ENCODE measurements around the gene RPTOR.

Gene RPTOR

GRCh38 chr17:80862481-80862961 is 317.9 kb downstream of the RPTOR start:
- FAIRE-seq (peak; percentile 45), DNase-seq (ENCODE audit: insufficient read length, low spot score) (no peak)
- TF ChIP-seq POU2F2 (IDR thresholded peaks at IDR 0.05; ENCODE audit: low read depth, low read length) (no peak), POLR2A (IDR thresholded peaks at IDR 0.05; ENCODE audit: low read depth, low read length) (no peak), TAF1 (IDR thresholded peaks at IDR 0.05; ENCODE audit: low read depth, low read length) (no peak), POLR2AphosphoS5 (IDR thresholded peaks at IDR 0.05; ENCODE audit: low read depth, low read length) (no peak), PAX5 (IDR thresholded peaks at IDR 0.05; ENCODE audit: insufficient read depth, low read length, severe bottlenecking) (no peak), SPI1 (IDR thresholded peaks at IDR 0.05; ENCODE audit: low read depth, low read length) (no peak)

- DNase-seq (ENCODE audit: insufficient read length, low spot score) (no peak), FAIRE-seq (no peak)
- TF ChIP-seq POU2F2 (IDR thresholded peaks at IDR 0.05; ENCODE audit: low read depth, low read length) (no peak), POLR2AphosphoS5 (IDR thresholded peaks at IDR 0.05; ENCODE audit: low read depth, low read length) (no peak), POLR2A (IDR thresholded peaks at IDR 0.05; ENCODE audit: low read depth, low read length) (no peak), TAF1 (IDR thresholded peaks at IDR 0.05; ENCODE audit: low read depth, low read length) (no peak), PAX5 (IDR thresholded peaks at IDR 0.05; ENCODE audit: insufficient read depth, low read length, severe bottlenecking) (no peak), SPI1 (IDR thresholded peaks at IDR 0.05; ENCODE audit: low read depth, low read length) (no peak)
Observed at GRCh38 chr17:80862978-80863377, 318.3 kb downstream of the RPTOR start.

GRCh38 chr17:80863626-80864025 is 319.0 kb downstream of the RPTOR start:
- DNase-seq (ENCODE audit: insufficient read length, low spot score) (no peak), FAIRE-seq (no peak)
- no peak for TF ChIP-seq PAX5 (IDR thresholded peaks at IDR 0.05; ENCODE audit: insufficient read depth, low read length, severe bottlenecking)
- no peak for TF ChIP-seq POU2F2 (IDR thresholded peaks at IDR 0.05; ENCODE audit: low read depth, low read length)
- TF ChIP-seq POLR2A (IDR thresholded peaks at IDR 0.05; ENCODE audit: low read depth, low read length): no peak
- no peak for TF ChIP-seq TAF1 (IDR thresholded peaks at IDR 0.05; ENCODE audit: low read depth, low read length)
- no peak for TF ChIP-seq SPI1 (IDR thresholded peaks at IDR 0.05; ENCODE audit: low read depth, low read length)
- no peak for TF ChIP-seq POLR2AphosphoS5 (IDR thresholded peaks at IDR 0.05; ENCODE audit: low read depth, low read length)

GRCh38 chr17:80864751-80865150 is 320.1 kb downstream of the RPTOR start:
- FAIRE-seq: no peak
- no peak for DNase-seq (ENCODE audit: insufficient read length, low spot score)
- TF ChIP-seq PAX5 (IDR thresholded peaks at IDR 0.05; ENCODE audit: insufficient read depth, low read length, severe bottlenecking): no peak
- TF ChIP-seq SPI1 (IDR thresholded peaks at IDR 0.05; ENCODE audit: low read depth, low read length): no peak
- no peak for TF ChIP-seq TAF1 (IDR thresholded peaks at IDR 0.05; ENCODE audit: low read depth, low read length)
- TF ChIP-seq POU2F2 (IDR thresholded peaks at IDR 0.05; ENCODE audit: low read depth, low read length): no peak
- no peak for TF ChIP-seq POLR2AphosphoS5 (IDR thresholded peaks at IDR 0.05; ENCODE audit: low read depth, low read length)
- TF ChIP-seq POLR2A (IDR thresholded peaks at IDR 0.05; ENCODE audit: low read depth, low read length): no peak

GRCh38 chr17:80866050-80866793 is 321.6 kb downstream of the RPTOR start:
- TF ChIP-seq PAX5 (IDR thresholded peaks at IDR 0.05; ENCODE audit: insufficient read depth, low read length, severe bottlenecking) (no peak), SPI1 (IDR thresholded peaks at IDR 0.05; ENCODE audit: low read depth, low read length) (no peak), POU2F2 (IDR thresholded peaks at IDR 0.05; ENCODE audit: low read depth, low read length) (no peak), POLR2AphosphoS5 (IDR thresholded peaks at IDR 0.05; ENCODE audit: low read depth, low read length) (no peak), TAF1 (IDR thresholded peaks at IDR 0.05; ENCODE audit: low read depth, low read length) (no peak), POLR2A (IDR thresholded peaks at IDR 0.05; ENCODE audit: low read depth, low read length) (no peak)
- DNase-seq (ENCODE audit: insufficient read length, low spot score): no peak
- FAIRE-seq: peak; percentile 75

- peak; percentile 75 for FAIRE-seq
- DNase-seq (ENCODE audit: insufficient read length, low spot score): no peak
- no peak for TF ChIP-seq POLR2AphosphoS5 (IDR thresholded peaks at IDR 0.05; ENCODE audit: low read depth, low read length)
- no peak for TF ChIP-seq SPI1 (IDR thresholded peaks at IDR 0.05; ENCODE audit: low read depth, low read length)
Observed at GRCh38 chr17:80868022-80868609, 323.5 kb downstream of the RPTOR start.

- no peak for TF ChIP-seq POU2F2 (IDR thresholded peaks at IDR 0.05; ENCODE audit: low read depth, low read length)
- no peak for TF ChIP-seq POLR2A (IDR thresholded peaks at IDR 0.05; ENCODE audit: low read depth, low read length)
- no peak for TF ChIP-seq PAX5 (IDR thresholded peaks at IDR 0.05; ENCODE audit: insufficient read depth, low read length, severe bottlenecking)
- no peak for TF ChIP-seq TAF1 (IDR thresholded peaks at IDR 0.05; ENCODE audit: low read depth, low read length)
- TF ChIP-seq SPI1 (IDR thresholded peaks at IDR 0.05; ENCODE audit: low read depth, low read length): no peak
- no peak for TF ChIP-seq POLR2AphosphoS5 (IDR thresholded peaks at IDR 0.05; ENCODE audit: low read depth, low read length)
- DNase-seq (ENCODE audit: insufficient read length, low spot score) (no peak), FAIRE-seq (no peak)
Observed at GRCh38 chr17:80869481-80870145, 325.0 kb downstream of the RPTOR start.

GRCh38 chr17:80870401-80870800 is 325.8 kb downstream of the RPTOR start:
- FAIRE-seq: peak; percentile 16
- no peak for DNase-seq (ENCODE audit: insufficient read length, low spot score)
- no peak for TF ChIP-seq PAX5 (IDR thresholded peaks at IDR 0.05; ENCODE audit: insufficient read depth, low read length, severe bottlenecking)
- TF ChIP-seq TAF1 (IDR thresholded peaks at IDR 0.05; ENCODE audit: low read depth, low read length): no peak
- no peak for TF ChIP-seq POU2F2 (IDR thresholded peaks at IDR 0.05; ENCODE audit: low read depth, low read length)
- TF ChIP-seq POLR2AphosphoS5 (IDR thresholded peaks at IDR 0.05; ENCODE audit: low read depth, low read length): no peak
- no peak for TF ChIP-seq SPI1 (IDR thresholded peaks at IDR 0.05; ENCODE audit: low read depth, low read length)
- no peak for TF ChIP-seq POLR2A (IDR thresholded peaks at IDR 0.05; ENCODE audit: low read depth, low read length)

- DNase-seq (ENCODE audit: insufficient read length, low spot score) (no peak), FAIRE-seq (no peak)
- TF ChIP-seq PAX5 (IDR thresholded peaks at IDR 0.05; ENCODE audit: insufficient read depth, low read length, severe bottlenecking): no peak
- no peak for TF ChIP-seq POU2F2 (IDR thresholded peaks at IDR 0.05; ENCODE audit: low read depth, low read length)
- TF ChIP-seq POLR2AphosphoS5 (IDR thresholded peaks at IDR 0.05; ENCODE audit: low read depth, low read length): no peak
- TF ChIP-seq POLR2A (IDR thresholded peaks at IDR 0.05; ENCODE audit: low read depth, low read length): no peak
- TF ChIP-seq TAF1 (IDR thresholded peaks at IDR 0.05; ENCODE audit: low read depth, low read length): no peak
- TF ChIP-seq SPI1 (IDR thresholded peaks at IDR 0.05; ENCODE audit: low read depth, low read length): no peak
Observed at GRCh38 chr17:80871341-80871740, 326.7 kb downstream of the RPTOR start.

Measured in GM12891 (cell line).